ENCODE data around the gene TEX52. TPM values are rescaled to one million over a fixed set of nuclear protein-coding genes. Genes with fewer than 3 reads are reported as not detected.

Gene TEX52
- total and polyA plus RNA-seq, 10 of the 15 experiments (the other 5 are each of a cell fraction or from before 2014, with no cell fraction given), result 0.23 TPM; not detected in 9

DNA sequence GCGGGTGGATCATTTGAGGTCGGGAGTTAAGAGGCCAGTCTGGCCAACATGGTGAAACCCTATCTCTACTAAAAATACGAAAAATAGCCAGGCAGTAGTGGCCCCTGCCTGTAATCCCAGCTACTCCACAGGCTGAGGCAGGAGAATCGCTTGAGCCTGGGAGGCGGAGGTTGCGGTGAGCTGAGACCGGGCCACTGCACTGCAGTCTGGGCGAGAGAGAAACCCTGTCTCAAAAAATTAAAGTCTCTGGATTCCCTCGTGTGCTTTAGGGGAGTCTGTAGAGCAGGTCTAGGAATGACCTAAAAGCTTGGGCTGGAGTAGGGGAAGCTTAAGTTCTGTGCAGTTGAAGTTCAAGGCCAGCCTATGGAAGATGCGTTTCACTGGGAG, 33.2 kb upstream of the TEX52 start:
- Histone ChIP-seq H4K20me1 (ENCODE audit: control insufficient read depth, insufficient read depth) (no peaks in the 10 kb centered on the region), H3K9ac (ENCODE audit: control insufficient read depth, insufficient read depth, low read length) (peak overlapping the region; percentile 77), H3K27me3 (replicated peaks in 1 of 2; ENCODE audit: control insufficient read depth in 2 of 2, insufficient read depth in 2 of 2, low read length in 1 of 2) (no peaks in the 10 kb centered on the region), H3K27ac (ENCODE audit: control insufficient read depth, insufficient read depth) (peak overlapping the region; percentile 76), H3K4me1 (ENCODE audit: control insufficient read depth, insufficient read depth, low read length) (peaks cover 4% of the 10 kb centered on the region), H3K4me3 (peak overlapping the region; percentile 45; the same call in 1 of the 2 replicates), H2AFZ (ENCODE audit: control insufficient read depth, low read depth, low read length) (peak overlapping the region; percentile 87), H3K79me2 (ENCODE audit: control insufficient read depth, insufficient read depth, low read length) (peaks cover 2% of the 10 kb centered on the region; the same call in 1 of the 2 replicates), H3K9me3 (replicated peaks; ENCODE audit: control insufficient read depth, insufficient read depth, low read length) (no peaks in the 10 kb centered on the region), H3K4me2 (ENCODE audit: control insufficient read depth, insufficient read depth) (peak overlapping the region; percentile 99), H3K36me3 (ENCODE audit: control insufficient read depth in 2 of 2, insufficient read depth in 2 of 2, low read length in 1 of 2) (peaks cover 0 to 5% of the 10 kb centered on the region in 2 experiments; a peak in 2 of 4 replicates)
- ChIA-PET POLR2A (interaction anchor here (0.5 to 2.1 kb wide), 6 partner anchors 9 to 22 kb away, joined by 3 to 9 read pairs (median 4); partner anchors contain the start of genes FOXM1 and RHNO1), CTCF (interaction anchor here (1.3 to 1.6 kb wide), 3 partner anchors 10 to 54 kb away, joined by 4 to 6 read pairs (median 5); no protein-coding TSS in a partner anchor), RAD21 (ENCODE audit: unreplicated experiment) (interaction anchor here (0.8 to 1.0 kb wide), 2 partner anchors 44 to 151 kb away, joined by 3 to 4 read pairs; no protein-coding TSS in a partner anchor), SMC1A (ENCODE audit: uncharacterized antibody, unreplicated experiment) (interaction anchor here (0.6 to 1.3 kb wide), 2 partner anchors 12 to 91 kb away, joined by 3 read pairs; no protein-coding TSS in a partner anchor)
- intact Hi-C loops (cut with micrococcal nuclease; ENCODE audit: unreplicated experiment) (loop anchor here (5.0 kb wide), 1 partner anchor 42 kb away; no protein-coding TSS in a partner anchor), in situ Hi-C loops (cut with MboI) (no loop called here)
- no TSS peak for BruUV-seq (replicated peaks)
- 0 out of 2 replicates have a peak, but pooled peaks have one; percentile 70 for TF ChIP-seq MTA3 (IDR thresholded peaks at IDR 0.05; ENCODE audit: borderline replicate concordance, low read length)
- no peak for TF ChIP-seq EP300 (IDR thresholded peaks at IDR 0.05; ENCODE audit: borderline replicate concordance in 1 of 2, control insufficient read depth in 1 of 2, low read depth in 2 of 2, low read length in 2 of 2)
- ATAC-seq (no peak; the same call in 1 of the 3 replicates), DNase-seq (ENCODE audit: low read depth, low spot score) (no peak), FAIRE-seq (no peak)
- WGBS (ENCODE audit: insufficient coverage, insufficient replicate concordance, low lambda C conversion rate, missing lambda C conversion rate), result 68% methylated on average over 10 of the region's 10 CpGs

DNA sequence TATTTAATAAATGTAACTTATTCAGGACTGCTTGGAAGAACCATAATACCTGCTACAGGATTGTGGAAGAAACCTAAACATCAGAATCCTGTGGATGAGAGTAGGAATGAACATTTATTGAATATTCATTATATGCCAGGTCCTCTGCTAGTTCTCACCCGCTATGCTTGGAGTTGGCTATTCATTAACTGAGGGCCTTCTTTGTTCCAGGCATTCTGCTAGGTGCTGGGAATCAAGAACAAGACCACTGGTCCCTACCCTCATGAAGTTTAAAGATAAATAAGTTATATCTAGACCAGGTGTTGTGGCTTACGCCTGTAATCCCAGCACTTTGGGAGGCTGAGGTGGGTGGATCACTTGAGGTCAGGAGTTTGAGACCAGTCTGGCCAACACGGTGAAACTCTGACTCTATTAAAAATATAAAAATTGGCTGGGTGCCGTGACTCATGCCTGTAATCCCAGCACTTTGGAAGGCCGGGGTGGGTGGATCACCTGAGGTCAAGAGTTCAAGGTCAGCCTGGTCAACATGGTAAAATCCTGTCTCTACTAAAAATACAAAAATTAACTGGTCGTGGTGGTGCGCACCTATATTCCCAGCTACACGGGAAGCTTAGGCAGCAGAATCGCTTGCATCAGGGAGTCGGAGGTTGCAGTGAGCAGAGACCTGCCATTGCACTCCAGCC, 30.1 kb upstream of the TEX52 start:
- FAIRE-seq (no peak), DNase-seq (ENCODE audit: low read depth, low spot score) (no peak), ATAC-seq (no peak)
- in situ Hi-C loops (cut with MboI), result no loop called here
- CTCF ChIA-PET, result interaction anchor here (0.7 to 2.3 kb wide), 3 partner anchors 9 to 147 kb away, joined by 3 to 10 read pairs (median 4); no protein-coding TSS in a partner anchor
- Histone ChIP-seq H3K4me2 (ENCODE audit: control insufficient read depth, insufficient read depth) (no peak overlapping the region), H3K9ac (ENCODE audit: control insufficient read depth, insufficient read depth, low read length) (no peak overlapping the region), H3K4me1 (ENCODE audit: control insufficient read depth, insufficient read depth, low read length) (peaks cover 4% of the 10 kb centered on the region), H3K27ac (ENCODE audit: control insufficient read depth, insufficient read depth) (no peak overlapping the region), H3K27me3 (replicated peaks in 1 of 2; ENCODE audit: control insufficient read depth in 2 of 2, insufficient read depth in 2 of 2, low read length in 1 of 2) (no peaks in the 10 kb centered on the region), H3K79me2 (ENCODE audit: control insufficient read depth, insufficient read depth, low read length) (peaks cover 8% of the 10 kb centered on the region), H4K20me1 (ENCODE audit: control insufficient read depth, insufficient read depth) (no peaks in the 10 kb centered on the region), H2AFZ (ENCODE audit: control insufficient read depth, low read depth, low read length) (no peak overlapping the region), H3K9me3 (replicated peaks; ENCODE audit: control insufficient read depth, insufficient read depth, low read length) (no peaks in the 10 kb centered on the region), H3K36me3 (ENCODE audit: control insufficient read depth in 2 of 2, insufficient read depth in 2 of 2, low read length in 1 of 2) (peaks cover 0 to 5% of the 10 kb centered on the region in 2 experiments; a peak in 2 of 4 replicates), H3K4me3 (no peak overlapping the region)
- BruUV-seq (replicated peaks), result no TSS peak
- POLR2A ChIA-PET, result interaction anchor here (0.6 to 1.2 kb wide), 5 partner anchors 10 to 29 kb away, joined by 3 to 7 read pairs (median 4); partner anchors contain the start of genes FOXM1 and RHNO1
- RAD21 ChIA-PET (ENCODE audit: unreplicated experiment), result no interaction called here
- intact Hi-C loops (cut with micrococcal nuclease; ENCODE audit: unreplicated experiment), result no loop called here
- SMC1A ChIA-PET (ENCODE audit: uncharacterized antibody, unreplicated experiment), result no interaction called here
- 97% methylated on average over 10 of the region's 10 CpGs for WGBS (ENCODE audit: insufficient coverage, insufficient replicate concordance, low lambda C conversion rate, missing lambda C conversion rate)
- TF ChIP-seq, protein P1, sequence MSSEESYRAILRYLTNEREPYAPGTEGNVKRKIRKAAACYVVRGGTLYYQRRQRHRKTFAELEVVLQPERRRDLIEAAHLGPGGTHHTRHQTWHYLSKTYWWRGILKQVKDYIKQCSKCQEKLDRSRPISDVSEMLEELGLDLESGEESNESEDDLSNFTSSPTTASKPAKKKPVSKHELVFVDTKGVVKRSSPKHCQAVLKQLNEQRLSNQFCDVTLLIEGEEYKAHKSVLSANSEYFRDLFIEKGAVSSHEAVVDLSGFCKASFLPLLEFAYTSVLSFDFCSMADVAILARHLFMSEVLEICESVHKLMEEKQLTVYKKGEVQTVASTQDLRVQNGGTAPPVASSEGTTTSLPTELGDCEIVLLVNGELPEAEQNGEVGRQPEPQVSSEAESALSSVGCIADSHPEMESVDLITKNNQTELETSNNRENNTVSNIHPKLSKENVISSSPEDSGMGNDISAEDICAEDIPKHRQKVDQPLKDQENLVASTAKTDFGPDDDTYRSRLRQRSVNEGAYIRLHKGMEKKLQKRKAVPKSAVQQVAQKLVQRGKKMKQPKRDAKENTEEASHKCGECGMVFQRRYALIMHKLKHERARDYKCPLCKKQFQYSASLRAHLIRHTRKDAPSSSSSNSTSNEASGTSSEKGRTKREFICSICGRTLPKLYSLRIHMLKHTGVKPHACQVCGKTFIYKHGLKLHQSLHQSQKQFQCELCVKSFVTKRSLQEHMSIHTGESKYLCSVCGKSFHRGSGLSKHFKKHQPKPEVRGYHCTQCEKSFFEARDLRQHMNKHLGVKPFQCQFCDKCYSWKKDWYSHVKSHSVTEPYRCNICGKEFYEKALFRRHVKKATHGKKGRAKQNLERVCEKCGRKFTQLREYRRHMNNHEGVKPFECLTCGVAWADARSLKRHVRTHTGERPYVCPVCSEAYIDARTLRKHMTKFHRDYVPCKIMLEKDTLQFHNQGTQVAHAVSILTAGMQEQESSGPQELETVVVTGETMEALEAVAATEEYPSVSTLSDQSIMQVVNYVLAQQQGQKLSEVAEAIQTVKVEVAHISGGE (CRISPR knock-in tag; IDR thresholded peaks at IDR 0.05), result no peak
- TF ChIP-seq, protein P2, sequence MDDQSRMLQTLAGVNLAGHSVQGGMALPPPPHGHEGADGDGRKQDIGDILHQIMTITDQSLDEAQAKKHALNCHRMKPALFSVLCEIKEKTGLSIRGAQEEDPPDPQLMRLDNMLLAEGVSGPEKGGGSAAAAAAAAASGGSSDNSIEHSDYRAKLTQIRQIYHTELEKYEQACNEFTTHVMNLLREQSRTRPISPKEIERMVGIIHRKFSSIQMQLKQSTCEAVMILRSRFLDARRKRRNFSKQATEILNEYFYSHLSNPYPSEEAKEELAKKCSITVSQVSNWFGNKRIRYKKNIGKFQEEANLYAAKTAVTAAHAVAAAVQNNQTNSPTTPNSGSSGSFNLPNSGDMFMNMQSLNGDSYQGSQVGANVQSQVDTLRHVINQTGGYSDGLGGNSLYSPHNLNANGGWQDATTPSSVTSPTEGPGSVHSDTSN (IDR thresholded peaks at IDR 0.05; ENCODE audit: insufficient replicate concordance, low read depth, low read length), result no peak
- TF ChIP-seq HCFC1 (IDR thresholded peaks at IDR 0.05; ENCODE audit: low read length), result no peak
- no peak for TF ChIP-seq ZNF24 (IDR thresholded peaks at IDR 0.05)
- TF ChIP-seq RUNX3 (IDR thresholded peaks at IDR 0.05; ENCODE audit: low read length), result no peak
- TF ChIP-seq ZSCAN29 (IDR thresholded peaks at IDR 0.05), result no peak
